HG03354 (cell line): ENCODE measurements around the gene CDC42BPG.

Experiments
- ATAC-seq: cut with Tn5 transposase; IDR thresholded peaks from one replicate; pipeline ENCODE4 v1.9.1; 2021; ENCODE audit warnings: mild to moderate bottlenecking; ENCODE audit not compliant: unreplicated experiment, poor library complexity, severe bottlenecking

Gene CDC42BPG

DNA sequence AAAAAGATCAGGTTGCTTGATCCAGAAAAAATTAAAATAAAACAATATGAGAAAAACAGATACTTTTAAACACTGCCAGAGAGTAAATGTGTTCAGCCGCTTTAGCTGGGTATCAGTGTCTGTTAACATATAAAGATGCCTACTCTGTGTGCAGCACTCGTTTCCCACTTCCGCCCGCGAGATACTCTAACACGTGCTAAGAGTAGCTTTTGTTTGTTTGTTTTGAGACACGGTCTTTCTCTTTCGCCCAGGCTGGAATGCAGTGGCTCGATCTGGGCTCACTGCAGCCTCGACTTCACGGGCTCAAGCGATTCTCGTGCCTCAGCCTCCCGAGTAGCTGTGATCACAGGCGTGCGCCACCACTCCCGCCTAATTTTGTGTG lies 33.6 kb downstream of the CDC42BPG start:
- peak; percentile 18 for ATAC-seq

DNA sequence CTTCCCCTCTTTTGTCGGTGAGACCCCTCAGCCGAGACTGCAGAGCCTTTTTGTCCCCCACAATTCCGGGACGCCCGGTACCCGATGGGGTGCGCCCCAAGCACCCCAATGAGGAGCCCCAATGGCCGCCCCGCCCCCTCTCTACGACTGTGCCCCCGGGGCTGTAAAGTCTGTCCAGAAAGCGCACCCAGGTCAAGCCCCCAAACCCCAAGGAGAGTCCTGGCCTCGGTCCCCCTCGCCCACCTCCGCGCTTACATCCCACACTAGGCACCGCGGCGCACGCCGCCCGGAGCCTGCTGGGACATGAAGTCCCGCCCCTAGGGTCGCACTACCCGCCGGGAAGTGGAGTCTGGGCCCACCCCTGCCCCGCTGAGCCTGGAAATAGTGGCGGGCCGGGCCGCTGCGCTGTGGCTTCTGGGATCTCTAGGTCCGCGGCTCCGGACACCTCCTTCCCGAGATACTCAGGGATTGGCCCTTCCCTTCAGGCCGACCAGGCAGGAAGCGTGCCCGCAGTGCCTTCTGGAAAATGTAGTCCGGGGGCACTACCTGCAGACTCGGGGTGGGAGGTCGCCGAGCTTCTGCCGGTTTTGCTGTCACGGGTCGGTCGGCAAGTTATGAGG lies 34.1 kb downstream of the CDC42BPG start, which contains the start of gene MEN1:
MEN1 (minus strand) TSS at position 281 of the 620 bp plus-strand sequence. CDS start 442 bp downstream, outside the sequence.
- peak; percentile 57 for ATAC-seq

DNA sequence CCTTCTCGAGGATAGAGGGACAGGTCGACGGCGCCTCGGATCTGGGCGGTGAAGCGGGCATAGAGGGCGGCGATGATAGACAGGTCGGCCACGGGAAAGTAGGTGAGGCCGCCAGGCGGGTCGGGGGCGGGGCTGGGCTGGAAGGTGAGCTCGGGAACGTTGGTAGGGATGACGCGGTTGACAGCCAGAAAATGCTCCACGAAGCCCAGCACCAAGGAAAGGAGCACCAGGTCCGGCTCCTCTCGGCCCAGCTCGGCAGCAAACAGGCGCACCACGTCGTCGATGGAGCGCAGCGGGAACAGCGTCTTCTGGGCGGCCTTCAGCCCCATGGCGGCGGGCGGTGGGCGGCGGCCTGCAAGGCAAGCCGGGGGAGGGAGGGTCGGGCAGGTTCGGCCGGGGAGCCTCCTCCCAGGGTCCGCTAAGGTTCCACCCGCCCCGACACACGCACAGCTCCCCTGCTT lies 34.6 kb downstream of the CDC42BPG start:
- no peak for ATAC-seq

DNA sequence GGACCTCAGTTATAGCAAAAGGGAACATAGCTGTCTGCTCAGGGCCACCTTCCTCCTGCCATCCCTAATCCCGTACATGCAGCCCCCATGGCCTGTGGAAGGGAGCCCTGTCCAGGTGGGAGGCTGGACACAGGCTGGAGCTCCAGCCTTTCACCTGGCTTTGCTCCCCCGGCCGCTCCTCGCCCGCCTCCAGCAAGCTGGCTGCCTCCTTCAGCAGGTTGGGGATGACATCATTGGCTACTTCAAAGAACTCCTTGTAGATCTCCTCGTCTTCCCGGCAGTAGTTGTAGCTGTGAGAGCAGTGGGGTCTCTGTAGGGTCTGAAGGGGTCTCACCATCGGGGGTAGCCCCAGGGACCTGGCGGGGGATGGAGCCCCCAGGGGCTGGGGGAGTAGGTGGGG lies 39.0 kb downstream of the CDC42BPG start:
- no peak for ATAC-seq

DNA sequence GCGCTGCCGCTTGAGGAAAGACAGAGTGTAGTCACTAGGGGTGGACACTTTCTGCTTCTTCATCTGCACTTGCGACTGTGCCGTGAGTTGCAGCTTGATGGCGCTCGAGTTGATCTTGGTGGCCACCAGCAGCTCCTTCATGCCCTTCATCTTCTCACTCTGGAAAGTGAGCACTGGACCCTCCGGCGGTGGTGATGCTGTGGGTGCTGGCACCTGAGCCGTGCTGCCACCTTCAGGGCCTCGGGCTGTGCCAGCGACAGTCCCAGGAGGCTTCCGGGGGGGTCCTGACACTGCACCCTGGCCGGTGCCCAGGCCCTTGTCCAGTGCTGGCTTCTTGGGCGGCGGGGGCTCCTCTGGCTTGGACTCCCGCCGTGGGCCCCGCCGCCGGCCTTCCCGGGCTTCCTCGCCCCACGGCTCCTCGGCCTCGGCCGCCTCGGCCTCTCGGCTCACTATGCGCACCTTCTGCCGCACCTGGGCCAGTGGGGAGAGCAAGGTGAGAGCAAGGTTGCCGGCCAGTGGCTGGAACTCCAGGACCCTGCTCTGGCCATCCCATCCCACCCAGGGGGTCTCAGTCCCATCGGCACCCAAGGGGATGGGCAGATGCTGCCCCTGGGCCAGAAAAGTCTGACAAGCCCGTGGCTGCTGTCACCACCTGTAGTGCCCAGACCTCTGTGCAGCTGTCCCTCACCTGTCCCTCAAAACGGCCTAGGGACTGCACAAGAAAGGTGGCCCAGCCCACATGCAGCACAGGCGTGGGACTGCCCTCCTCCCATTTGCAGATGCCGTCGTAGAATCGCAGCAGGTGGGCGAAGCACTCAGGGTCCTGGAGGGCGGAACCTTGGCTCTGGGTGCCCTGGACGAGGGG lies 39.9 kb downstream of the CDC42BPG start:
- no peak for ATAC-seq

DNA sequence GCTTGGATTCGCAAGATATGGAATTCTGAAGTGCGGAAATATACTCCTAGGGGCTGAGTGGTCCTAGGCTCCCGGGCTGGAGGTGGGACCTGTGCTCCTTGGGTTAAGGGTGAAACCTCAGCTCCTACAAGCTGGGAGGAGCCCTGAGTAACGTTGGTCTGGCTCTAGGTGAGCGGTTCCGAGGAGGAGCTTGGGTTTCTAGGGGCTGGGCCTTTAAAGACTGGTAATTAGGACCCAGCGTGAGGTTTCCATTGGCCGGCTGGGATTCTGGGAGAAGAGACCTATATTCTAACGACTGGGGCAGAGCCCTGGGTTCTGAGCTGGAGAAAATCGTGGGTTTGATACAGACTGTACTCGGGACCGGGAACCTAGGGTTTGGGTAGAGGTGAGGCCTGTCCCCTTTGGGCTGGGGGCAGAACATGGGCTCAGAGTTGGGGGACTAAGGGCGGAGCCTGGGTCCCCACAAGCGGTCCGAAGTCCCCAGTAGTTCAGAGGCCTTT lies 40.6 kb downstream of the CDC42BPG start:
- ATAC-seq: no peak

DNA sequence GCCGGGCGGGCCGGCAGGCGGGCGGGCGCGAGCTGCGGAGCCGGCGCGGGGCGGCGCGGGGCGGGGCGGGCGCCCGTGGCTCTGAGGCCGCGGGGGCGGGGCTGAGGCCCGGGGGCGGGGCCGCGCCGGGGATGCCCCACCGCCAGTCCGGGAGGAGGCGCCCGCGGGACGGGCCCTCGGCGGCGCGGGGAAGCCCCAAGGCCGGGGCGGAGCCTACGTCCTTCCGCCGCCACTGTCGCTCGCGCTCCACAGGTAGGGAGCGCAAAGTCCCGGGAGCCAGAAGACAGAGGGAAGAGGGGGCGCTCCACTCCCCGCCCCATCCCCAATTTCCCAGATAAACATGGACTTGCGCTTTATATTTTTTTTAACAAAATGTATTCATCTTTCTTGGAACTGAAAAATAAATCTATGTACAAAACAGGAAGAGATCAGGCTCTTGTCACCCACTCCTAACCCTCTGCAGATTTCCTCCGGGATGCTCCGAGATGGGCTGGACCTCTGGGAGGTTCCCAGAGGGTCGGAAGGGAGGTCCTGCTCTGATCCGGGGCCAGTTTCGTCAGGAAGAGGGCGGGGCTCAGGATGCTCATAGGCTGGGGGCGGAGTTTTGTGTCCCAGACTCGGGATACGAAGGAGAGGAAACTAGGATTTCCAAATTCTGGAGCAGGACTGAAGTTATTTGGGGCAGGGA lies 41.2 kb downstream of the CDC42BPG start, which contains the start of gene MAP4K2:
MAP4K2 (minus strand) TSS at position 57 of the 688 bp plus-strand sequence. CDS start 65 bp downstream, outside the sequence.
- peak; percentile 66 for ATAC-seq

DNA sequence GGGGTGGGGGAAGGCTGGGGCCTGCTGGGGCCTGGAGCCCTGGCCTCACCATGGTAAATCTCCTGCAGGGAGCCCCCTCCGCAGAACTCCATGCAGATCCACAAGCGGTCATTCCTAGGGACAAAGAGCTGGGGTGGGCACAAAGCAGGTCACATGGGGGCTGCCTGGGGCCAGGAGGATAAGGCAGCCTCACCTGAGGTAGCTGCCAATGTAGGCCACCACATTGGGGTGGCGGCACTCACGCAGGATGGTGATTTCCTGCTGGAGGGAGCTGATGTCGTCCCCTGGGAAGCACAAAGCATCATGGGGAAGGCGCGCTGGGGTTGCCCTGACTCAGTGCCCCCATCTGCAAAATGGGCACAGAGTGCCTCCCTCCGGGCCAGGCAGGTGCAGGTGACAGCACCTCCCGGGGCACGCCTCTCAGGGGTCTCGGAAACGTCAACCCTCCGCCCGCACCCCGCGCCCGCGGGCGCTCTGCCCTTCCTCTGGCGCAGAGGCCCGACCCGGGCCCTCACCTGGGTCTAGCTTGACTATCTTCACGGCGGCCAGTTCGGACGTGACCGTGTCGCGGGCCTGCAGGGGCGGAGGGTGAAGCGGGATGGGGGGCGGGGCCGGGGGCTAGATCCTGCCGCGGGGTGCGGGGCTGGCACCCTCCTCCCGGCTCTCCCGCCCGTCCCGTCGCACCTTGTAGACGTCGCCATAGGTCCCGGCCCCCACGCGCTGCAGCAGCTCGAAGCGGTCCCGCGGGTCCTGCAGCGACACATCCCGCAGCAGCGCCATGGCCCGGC lies 41.9 kb downstream of the CDC42BPG start:
- ATAC-seq: peak; percentile 25

DNA sequence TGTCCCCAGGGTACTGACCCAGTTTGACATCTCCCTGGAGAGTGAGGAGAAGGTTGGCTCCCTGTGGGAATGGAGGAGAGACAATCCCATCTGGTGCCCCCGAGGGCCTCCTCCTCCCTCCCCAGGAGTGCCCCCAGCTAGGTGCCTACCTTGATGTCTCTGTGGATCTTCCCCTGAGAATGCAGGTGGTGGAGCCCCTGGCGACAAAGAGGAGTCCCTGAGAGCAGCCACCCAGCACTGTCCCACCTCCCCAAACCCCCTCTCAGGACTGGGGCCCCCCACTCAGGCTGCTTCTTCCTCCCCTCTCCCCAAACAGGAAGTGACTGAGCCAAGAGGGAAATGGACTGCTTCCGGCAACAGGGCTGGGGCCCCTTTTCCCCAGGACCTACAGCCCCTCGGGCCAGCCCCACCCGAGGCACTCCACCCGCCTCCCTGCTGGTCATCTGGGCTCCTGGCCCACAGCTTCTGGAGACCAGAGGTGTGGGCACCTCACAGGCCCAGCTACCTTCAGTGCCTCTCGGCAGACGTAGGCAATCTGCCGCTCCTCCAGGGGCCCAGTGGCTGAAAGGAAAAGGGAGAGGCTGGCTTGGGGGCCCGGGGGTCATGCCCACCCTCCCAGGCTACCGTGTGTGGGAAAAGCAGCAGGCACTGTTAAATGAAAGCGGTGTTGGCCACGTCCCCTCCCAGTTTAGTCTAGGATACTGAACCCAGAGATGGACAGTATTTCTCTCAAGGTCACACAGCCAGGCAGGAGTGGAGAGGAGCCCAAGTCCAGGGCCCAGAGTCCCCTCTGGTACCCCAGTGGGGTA lies 42.7 kb downstream of the CDC42BPG start:
- ATAC-seq: no peak

DNA sequence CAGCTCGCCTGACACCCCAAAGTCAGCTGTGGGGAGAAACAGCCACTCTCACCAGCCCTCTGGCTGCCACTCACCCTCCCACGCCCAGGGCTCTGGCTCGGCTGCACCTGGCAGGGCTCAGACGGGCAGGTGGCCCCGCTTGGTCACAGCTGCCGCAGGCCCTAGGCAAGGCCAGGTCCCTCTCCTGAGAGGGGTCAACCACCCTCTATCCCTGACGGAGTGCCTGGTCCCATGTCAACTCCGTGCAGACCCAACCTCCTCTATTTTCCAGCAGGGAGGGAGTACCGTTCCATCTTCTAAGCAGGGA lies 43.3 kb downstream of the CDC42BPG start:
- ATAC-seq: no peak

DNA sequence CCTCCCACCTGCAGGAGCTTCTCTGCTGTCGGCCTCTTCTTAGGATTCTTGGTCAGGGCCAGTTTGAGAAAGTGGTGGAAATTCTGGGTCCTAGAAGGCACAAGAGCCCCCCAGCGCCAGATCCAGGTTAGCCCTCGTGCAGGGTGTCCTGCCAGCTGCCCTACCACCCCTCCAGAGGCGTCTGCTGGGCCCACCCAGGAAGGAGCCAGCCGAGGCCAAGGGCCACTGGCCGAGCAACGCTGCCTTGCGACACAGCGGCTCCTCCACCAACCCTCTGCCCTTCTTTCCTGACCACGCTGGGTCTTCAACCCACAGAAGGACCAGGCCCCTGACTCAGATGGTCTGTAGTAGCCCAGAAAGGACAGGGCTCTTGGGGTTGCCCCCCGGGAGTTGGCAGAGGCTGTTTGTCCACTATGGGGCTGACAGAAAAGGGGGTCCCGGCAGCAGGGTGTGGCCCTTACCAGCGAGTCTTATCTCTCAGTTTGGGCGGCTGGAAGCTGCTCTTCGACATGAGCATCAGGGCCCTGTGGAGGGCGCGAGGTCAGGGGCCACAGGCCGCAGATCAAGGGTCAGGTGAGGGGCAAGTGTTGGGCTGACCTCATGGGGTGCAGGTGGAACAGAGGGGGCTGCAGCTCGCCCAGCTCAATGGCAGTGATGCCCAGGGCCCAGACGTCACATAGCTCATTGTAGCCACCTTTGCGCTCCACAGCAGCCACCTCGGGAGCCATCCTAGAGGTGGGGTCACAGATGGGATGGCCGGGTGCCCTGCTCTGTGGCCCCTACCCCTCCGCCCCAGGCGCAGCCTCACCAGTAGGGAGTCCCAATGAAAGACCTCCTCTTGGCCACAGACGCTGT lies 43.9 kb downstream of the CDC42BPG start:
- no peak for ATAC-seq

DNA sequence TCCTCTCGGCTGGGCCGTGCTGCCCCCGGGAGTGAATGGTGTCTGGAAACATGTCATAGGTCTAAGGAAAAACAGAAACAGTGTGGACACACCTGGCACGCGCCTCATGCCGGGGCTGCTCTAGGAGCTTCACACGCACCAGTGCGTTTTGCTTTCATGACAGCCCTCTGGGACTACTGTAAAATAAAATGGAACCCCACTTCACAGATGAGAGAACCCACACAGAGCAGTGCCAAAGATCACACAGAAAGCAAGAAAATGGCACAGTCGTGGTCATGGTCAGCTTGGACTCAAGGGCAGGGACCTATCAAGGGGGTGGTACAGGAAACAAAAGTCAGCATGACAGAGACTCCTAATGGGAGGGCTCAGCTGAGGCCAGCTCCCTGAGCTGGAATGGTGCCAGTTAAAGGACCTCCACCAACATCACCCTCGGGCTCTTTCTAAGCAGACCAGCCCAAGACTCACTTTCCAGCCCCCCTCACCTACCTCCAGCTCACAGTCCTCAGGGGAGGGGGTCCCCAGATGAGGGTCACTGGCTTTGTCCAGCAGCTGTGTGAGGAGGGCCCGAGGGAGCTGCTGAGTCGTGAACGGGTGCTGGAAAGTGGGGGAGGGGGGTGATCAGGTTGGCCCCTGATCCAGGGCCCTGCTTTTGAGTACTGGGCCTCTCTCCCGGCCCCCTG lies 44.7 kb downstream of the CDC42BPG start:
- no peak for ATAC-seq

DNA sequence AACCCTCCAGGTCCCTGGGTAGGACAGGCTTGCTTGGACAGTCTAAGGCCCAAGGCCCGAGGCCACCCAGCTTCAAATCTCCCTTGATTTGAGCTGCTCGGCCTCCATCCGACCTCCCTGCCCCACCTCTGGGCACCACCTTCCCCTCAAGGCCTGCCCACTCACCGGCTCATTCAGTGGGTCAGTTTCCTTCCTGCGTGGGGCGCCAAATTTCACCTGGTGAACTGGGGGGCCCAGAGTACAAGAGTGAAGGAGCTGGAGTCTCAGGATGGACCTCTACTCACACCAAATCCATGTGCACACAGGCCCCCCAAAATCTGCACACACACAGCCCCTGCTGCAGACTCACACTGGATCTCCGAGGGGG lies 45.2 kb downstream of the CDC42BPG start:
- no peak for ATAC-seq

DNA sequence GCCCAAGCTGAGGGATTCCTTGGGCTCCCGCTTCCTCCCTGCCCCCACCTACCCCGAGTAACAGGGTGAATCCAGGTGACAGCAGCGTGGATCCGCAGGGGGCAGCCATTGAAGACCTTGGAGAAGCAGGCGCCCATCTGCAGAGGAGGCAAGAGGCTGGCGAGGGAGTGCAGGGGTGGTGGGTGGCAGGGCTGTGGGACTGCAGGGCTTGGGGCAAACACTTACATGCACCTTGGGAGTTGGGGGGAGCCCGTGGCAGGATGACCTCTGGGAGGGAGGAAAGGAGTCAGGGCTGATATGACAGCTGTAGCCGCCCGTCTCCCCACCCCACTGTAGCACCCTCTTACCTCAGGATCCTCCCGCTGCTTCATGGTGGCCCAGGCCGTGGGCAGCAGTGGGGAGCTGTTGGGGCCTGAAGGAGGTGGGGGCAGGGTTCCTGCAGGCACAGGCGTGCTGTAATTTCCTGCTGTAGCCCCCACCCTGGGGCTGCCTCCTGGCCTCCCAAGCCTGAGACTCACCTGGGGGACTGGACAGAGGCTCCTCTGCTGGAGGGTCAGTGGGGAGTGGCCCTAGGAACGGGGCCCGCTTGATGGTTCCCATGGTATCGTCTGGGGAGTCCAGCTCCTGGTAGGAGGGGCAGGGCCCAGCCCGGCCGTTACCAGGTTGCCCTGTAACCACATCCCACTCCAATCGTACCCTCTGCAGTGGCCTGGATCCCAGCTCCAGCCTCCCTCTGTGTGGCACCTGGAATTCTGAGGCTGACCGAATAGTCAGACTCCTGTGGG lies 47.5 kb downstream of the CDC42BPG start:
- ATAC-seq: no peak

DNA sequence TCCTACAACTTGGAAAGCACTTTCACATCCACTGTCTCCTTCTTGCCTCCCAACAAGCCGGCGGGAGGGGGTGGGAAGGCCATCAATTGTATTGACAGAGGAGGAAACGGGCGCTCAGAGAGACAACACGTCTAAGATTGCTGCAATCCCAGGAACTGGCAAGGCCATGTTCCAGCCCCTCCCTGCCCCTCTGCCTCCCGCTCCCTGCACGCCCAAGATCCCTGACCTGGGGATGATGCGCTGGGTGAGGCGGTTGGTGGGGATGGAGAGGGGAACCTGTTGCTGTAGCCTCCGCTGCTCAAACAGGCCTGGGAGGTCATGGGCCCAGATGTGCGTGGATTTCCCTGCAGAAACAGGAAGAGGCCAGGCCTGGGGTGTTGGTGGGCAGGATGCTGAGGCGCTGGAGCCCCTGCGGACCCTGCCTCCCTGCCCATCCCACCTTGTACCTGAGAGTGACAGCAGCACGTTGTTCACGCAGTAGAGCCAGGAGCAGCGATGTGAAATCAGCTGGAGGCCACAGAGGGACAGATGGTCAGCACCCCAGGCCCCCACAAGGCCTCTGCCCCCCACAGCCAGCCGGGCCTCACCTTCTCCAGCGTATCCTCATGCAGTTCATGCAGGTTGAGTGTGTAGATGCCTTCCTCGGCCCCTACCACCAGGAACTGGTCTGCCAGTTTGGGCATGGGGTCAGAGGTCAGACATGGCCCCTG lies 48.3 kb downstream of the CDC42BPG start:
- no peak for ATAC-seq

DNA sequence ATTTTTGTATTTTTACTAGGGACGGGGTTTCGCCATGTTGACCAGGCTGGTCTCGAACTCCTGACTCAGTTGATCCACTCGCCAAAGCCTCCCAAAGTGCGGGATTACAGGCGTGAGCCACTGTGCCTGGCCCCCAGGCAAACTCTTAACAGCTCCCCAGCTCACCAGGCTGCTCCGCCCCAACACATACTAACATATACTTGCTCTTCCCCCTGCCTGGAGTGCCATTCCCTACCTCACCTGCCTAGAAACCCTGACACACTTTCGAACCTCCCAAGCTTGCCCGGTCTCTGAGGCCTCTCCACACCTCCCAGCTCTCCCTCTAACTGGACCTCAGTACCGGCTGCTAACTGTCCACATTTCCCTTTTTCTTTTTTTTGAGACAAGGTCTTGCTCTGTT lies 49.9 kb downstream of the CDC42BPG start:
- no peak for ATAC-seq
